22Rv1 (cell line): ENCODE measurements around the gene TIGAR.

Source experiments
- ZFX ChIP-seq: fragments of 450-650 bp; IDR thresholded peaks from 2 replicates; pipeline ENCODE4 v1.6.1; 2017; ENCODE audit warnings: antibody characterized with exemption, borderline replicate concordance
- TF ChIP-seq, protein P1 (sequence below): fragments of 450-650 bp; IDR thresholded peaks from 2 replicates; pipeline ENCODE4 v1.5.1; 2017; ENCODE audit warnings: mild to moderate bottlenecking

DNA sequence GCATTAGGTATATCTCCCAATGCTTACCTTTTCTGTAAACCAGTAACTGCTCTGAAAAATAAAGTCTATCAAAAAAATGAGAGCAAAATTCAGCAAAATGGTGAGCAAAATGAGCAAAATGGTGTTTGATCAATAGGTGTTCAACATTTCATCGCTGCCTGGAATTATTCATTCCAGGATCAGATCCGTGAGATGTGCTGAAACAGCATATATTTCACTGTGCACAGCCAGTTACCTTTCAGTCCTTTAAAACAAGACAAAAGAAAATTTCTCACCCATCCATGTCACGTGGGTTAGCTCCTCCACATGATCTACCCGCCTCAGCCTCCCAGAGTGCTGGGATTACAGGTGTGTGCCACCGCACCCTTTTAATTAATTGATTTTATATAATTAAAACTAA is 66.6 kb downstream of the TIGAR start:
- TF ChIP-seq, protein P1, sequence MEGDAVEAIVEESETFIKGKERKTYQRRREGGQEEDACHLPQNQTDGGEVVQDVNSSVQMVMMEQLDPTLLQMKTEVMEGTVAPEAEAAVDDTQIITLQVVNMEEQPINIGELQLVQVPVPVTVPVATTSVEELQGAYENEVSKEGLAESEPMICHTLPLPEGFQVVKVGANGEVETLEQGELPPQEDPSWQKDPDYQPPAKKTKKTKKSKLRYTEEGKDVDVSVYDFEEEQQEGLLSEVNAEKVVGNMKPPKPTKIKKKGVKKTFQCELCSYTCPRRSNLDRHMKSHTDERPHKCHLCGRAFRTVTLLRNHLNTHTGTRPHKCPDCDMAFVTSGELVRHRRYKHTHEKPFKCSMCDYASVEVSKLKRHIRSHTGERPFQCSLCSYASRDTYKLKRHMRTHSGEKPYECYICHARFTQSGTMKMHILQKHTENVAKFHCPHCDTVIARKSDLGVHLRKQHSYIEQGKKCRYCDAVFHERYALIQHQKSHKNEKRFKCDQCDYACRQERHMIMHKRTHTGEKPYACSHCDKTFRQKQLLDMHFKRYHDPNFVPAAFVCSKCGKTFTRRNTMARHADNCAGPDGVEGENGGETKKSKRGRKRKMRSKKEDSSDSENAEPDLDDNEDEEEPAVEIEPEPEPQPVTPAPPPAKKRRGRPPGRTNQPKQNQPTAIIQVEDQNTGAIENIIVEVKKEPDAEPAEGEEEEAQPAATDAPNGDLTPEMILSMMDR = no peak
- no peak for TF ChIP-seq ZFX
